GM20431 (cell line): ENCODE data around the gene SLC20A1.

Source experiments
- in situ Hi-C: fragments of 300-500 bp; cut with MseI, MboI; formaldehyde crosslinking; loops from one replicate; pipeline ENCODE4 v1.15.0; 2020; ENCODE audit warnings: low sequenced_read_pairs; ENCODE audit not compliant: unreplicated experiment

SLC20A1 gene

DNA sequence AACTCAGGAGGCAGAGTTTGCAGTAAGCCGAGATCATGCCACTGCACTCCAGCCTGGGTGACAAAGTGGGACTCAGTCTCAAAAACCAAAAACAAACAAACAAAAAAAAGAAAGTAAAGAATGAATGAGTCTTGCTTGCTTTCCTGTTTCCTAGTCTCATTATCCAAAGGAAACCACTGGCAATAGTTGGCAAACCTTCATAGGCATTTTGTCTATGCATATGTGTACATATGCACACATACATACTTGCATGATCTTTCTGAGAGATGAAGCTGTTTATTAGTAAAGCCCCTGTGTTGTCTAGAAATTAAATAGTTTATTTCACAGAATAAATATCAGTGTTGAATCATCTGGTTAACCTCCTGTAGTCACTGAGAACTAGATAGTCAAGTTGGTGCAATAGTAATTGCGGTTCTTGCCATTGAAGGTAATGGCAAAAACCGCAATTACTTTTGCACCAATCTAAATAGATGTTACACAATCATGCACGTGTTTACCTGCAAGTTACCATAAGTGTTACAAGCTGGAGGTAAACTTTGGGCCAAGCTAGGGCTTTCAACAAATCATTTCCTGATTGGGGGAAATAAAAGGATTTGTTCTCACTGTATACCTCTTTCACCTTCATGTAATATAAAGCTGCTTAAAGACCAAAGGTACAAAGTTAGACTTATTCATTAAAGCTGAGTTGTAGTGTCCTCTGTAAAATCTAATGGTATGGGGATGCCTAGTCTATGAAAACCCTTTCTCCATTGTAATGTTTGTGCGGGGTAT is 24.7 kb downstream of the SLC20A1 start:
- in situ Hi-C loops, result no loop called here

DNA sequence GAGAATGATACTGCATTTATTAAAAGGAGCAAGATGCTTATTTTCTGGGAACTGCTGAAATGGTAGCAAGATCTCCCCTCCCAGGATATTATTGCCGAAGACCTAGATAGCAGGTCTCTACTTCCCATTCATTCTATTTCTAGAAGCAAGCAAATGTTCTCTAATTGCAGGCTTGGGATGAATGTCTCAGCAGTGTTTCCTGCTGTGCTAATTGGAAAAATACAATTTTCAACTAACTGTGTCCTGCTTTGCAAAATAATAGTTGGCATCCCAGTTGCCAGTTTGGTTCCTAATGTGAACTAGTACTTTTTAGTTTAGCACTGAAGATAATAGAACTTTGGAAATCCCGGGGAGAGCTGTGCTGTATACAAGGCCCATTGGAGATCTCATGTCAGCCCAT is 26.1 kb downstream of the SLC20A1 start:
- in situ Hi-C loops, result no loop called here

DNA sequence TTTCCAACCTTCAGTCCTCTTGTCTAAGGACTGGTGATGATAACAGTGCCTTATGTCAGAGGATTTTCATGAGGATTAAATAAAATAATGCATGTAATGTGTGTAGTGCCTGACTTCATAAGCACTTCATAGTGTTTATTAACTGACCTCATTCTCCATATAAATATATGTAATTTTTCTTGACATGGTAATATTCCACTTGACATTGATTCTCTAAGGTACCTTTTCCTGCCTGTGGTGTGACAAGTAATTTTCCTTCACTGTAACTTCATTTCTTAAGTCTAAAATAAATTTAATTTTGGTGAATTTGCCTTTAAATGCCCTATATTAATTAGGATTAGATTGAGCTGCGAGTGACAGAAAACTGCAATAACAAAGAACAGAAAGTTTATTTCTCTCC is 27.3 kb downstream of the SLC20A1 start:
- in situ Hi-C loops, result no loop called here

GRCh38 chr2:112674229-112674628 is 28.5 kb downstream of the SLC20A1 start:
- in situ Hi-C loops, result no loop called here

GRCh38 chr2:112679484-112679883 is 33.7 kb downstream of the SLC20A1 start:
- in situ Hi-C loops, result no loop called here

DNA sequence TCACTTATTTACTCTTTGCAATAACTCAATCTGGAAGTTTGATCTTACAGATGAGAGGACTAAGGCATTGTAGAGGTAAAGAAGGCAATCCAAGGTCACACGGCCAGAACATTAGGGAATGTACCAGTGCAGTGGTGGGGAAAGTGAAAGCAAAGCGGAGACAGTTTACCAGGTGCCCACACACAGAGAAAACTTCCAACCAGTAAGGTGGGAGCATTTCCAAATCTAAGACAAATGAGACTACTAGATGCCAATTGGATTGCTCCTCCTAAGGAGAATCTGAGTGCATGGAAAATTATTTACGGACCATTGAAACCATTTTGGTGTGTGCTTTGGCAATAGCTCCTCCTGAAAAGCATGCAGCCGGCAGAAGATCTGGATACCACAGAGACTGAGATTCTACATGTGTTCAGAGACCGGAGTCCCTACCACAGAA is 34.9 kb downstream of the SLC20A1 start:
- in situ Hi-C loops, result no loop called here

DNA sequence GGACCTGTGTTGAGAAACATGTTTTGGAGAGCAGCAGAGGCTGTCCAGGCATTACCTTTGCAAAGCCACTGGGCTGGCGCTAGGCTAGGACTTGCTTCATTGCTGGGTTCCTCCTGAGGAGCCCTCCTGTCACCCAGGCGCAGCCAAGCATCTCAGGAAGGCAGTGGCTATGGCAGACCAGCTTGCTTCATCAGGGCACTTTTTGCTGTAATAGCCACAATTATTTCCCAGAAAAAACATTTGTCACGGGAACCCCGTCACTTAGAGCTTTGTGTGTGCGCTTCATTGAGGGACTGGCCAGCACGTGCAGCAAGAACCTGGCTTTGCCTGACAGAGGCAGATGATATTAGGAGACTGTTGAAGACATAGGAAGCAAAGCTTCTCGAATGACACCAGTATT is 36.4 kb downstream of the SLC20A1 start:
- in situ Hi-C loops, result no loop called here

DNA sequence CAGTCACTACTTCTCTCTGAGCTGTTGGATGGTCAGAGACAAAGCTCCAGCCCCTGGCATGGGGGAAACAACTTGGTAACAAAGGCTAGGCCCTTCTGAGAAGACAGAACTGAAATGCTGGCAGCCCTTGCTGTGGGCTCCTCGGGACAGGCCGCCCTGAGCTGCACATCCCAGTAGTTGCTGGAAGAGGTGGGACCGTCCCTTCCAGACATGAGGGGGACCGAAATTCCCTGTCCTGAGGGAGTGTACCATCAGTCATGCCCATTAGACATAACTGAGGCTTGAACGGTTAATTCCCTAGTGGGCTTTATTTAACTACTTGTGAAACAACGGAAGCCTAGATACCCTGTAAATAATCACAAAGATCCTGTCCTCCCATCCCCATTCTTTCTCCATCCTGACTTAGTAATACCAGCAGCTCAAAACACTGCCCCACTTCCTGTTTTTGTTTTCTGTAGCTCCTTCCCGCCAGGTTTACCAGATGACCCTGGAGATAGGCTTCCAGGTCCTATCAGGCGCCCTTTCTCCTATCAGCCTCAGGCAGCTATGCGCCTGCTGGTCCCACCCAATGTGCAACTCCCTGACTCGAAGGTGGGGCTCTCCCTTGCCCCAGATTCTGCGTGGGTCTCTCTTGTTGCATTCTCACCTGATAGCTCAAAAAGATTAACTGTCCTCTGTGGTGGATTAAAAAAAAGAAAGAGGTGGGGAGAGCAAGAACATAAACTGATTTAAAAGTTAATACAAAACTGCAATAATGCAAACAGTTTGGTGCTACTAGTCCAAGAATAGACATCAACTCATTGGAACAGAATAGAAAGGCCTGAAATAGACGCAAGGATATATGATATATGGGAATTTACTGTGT is 38.0 kb downstream of the SLC20A1 start:
- in situ Hi-C loops, result no loop called here

DNA sequence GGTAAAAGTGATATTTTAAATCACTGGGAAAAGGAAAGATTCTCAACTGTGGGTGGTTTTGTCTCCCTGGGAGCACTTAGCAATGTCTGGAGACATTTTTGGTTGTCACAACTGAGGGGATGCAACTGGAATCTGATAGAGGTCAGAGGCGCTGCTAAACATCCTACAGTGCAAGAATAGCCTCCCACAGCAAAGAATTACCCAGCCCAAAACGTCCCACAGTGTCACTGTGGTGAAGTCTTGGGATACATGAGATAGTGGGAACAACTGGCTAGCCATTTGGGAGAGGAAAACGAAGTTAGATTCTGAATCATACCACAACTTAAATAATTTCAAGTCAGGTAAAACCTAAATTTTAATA is 38.7 kb downstream of the SLC20A1 start:
- in situ Hi-C loops, result no loop called here

DNA sequence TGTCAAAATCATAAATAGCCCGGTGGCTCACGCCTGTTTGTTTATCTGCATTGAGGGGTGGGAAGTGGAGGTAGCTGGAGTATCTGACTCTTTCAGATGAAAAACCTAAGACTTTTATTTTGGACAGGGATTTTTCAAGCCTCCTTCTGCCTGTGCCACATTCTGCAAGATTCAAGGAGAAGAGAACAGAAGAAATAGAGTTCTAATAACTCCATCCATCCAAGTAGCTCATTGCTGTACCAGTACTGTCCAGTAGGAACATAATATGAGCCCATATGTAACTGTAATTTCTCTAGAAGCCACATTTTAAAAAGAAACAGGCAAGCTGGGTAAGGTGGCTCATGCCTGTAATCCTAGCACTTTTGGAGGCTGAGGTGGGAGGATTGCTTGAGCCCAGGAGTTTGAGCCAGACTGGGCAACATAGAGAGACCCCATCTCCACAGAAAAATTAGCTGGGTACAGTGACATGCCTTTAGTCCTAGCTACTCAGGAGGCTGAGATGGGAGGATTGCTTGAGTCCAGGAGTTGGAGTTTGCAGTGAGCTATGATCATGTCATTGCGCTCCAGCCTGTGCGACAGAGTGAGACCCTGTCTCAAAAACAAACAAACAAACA is 39.6 kb downstream of the SLC20A1 start:
- in situ Hi-C loops, result no loop called here

DNA sequence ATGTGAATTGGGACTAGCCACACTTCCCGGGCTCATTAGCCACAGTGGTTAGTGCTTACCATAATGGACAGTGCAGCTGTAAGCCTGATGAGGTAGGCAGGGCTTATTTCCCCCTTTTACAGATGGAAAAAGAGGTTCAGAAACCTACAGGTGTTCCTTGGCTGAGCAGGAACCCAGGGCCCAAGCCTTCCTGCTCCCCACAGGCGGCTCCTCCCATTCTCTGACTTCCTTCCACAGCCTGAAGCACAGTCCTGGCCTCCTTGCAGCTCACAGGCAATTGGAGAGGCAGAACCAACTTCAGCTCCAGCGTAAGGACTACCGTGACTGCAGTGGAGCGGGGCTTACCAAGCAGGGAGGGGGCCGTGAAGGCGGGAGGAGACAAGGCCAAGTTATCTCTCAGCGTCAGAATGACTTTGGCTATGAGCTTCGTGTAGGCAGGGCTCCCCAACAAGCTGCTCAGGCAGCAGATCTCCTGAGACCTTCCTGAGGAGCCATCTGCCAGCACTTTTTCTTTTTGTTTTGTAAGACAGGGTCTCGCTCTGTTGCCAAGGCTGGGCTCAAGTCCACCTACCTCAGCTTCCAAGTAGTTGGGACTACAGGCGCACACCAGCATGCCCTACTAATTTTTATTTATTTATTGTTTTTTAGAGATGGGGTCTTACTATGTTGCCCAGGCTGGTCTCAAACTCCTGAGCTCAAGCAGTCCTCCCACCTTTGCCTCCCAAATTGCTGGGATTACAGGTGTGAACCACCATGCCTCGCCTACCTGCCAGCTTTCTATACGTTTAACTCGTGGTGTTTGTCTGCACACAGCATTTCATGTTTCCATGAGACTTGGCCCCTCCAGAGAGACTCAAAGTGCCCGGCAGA is 40.8 kb downstream of the SLC20A1 start:
- in situ Hi-C loops, result no loop called here

DNA sequence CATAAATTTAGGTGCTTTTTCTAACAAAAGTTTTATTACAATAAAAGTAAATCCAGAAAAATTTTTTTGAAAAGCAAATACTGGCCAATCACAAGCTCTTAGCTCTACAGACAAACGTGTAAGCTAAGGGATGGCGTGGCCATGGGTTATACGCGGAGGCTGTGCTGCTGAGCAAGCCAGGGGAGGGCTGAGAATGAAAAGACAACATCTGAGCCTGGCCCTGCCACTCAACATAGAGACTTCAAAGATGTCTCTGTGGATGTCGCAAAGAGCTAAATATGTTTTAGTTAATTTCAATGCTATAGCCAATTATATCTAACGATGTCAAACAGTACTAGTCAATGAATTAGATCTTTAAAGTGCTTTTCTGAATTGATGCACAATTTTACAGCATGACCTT is 41.8 kb downstream of the SLC20A1 start:
- in situ Hi-C loops, result no loop called here

DNA sequence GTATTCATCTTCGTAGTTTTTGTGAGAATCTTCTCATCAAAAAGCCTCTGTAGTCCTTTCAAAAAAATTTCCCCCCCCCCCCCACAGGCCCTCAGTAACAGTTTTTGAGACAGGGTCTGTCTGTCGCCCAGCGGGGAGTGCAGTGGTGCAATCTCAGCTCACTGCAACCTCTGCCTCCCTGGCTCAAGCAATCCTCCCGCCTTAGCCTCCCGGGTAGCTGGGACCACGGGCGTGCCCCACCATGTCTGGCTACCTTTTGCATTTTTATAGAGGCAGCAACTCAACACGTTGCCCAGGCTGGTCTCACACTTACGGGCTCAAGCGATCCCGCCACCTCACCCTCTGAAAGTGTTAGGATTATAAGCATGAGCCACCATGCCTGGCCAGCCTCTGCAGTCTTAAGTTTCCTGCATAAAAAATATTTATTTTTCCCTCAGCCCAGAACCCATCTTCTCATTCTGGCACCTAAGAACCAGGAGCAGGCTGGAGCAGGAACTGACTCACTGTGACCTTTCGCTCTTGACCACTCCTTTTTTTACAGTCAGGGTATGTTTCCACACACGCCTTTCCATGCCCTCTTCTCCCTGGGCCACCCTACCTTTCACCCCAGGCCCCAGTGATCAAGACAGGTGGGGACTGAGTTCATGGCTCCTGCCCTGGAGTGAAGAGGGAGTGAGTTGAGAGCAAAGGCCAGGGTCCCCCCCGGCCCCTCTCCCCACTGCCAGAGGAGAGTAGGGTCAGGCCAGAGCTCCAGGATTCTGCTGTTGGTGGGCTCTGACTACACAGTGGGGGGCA is 42.5 kb downstream of the SLC20A1 start:
- in situ Hi-C loops, result no loop called here

DNA sequence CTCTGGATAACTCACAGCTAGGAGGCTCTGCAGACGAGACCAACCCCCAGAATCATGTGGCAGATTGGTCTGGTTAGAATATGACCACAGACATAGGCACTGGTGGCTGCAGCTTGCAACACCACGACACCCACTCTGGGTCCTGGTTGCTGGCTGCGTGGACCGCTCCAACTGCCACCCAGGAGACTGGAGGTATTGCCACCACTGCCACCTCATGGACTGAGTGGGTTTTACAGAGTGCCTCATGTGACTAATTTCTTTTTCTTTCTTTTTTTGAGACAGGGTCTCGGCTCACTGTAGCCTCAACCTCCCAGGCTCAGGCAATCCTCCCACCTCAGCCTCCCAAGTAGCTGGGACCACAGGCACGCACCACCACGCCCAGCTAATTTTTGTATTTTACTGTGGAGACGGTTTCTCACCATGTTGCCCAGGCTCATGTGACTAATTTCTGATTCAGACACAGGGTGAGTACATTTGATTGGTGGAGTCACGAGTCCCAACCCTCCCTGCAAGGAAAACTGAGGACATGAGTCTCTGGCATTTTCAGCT is 45.2 kb downstream of the SLC20A1 start:
- in situ Hi-C loops, result no loop called here

- in situ Hi-C loops, result no loop called here
Measured at GRCh38 chr2:112691881-112692281, 46.1 kb downstream of the SLC20A1 start.

- in situ Hi-C loops, result no loop called here
Measured at GRCh38 chr2:112692495-112692911, 46.8 kb downstream of the SLC20A1 start.

- in situ Hi-C loops, result no loop called here
Measured at GRCh38 chr2:112692918-112693317, 47.2 kb downstream of the SLC20A1 start.

GRCh38 chr2:112693596-112693995 is 47.9 kb downstream of the SLC20A1 start:
- in situ Hi-C loops, result no loop called here

DNA sequence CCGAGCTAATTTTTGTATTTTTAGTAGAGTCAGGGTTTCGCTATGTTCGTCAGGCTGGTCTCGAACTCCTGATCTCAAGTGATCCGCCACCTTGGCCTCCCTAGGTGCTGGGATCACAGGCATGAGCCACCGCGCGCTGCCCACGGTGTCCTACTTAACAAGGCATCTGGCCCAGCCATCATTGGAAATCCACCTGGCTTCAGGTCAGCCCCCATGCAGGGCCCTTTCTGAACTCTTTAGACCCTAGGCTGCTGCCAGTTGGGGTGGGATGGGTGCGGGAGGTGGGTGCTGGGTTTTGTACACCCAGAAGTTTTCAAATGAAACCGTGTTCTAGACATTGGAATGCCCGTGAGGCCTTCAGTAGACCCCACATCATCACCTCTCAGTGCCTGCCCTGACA is 48.4 kb downstream of the SLC20A1 start:
- in situ Hi-C loops, result no loop called here
